ENCODE results near the gene ATG16L1. TPM values are rescaled to one million over a fixed set of nuclear protein-coding genes. Genes with fewer than 3 reads are reported as not detected.
A peak's percentile ranks its signal among the peaks of the same experiment; 100 is the strongest.
"Not testable (repeated sequence)": the region's sequence is repeated elsewhere in the genome, so short reads cannot be mapped to it uniquely, and the experiment has no call there.

ATG16L1 gene
- polyA plus RNA-seq, 3 donors = 3.3 to 22.9 (median 4.3) TPM

- Histone ChIP-seq H3K9ac (ENCODE audit: insufficient read depth, low read length, poor library complexity, severe bottlenecking) (no peak overlapping the region), H2AFZ (ENCODE audit: insufficient read depth, low read depth, low read length, poor library complexity, severe bottlenecking) (no peak overlapping the region), H3K27ac (ENCODE audit: low read depth in 1 of 2, low read length in 2 of 2) (no peak overlapping the region), H3K4me3 (replicated peaks in 1 of 3; ENCODE audit: low read depth in 2 of 3, low read length in 3 of 3) (no peak overlapping the region), H3K9me3 (replicated peaks in 1 of 2; ENCODE audit: control insufficient read depth in 1 of 2, insufficient read depth in 1 of 2, low read length in 2 of 2) (no peaks in the 10 kb centered on the region), H3K4me2 (replicated peaks; ENCODE audit: extremely low read depth, low read length, poor library complexity, severe bottlenecking) (no peak overlapping the region), H4K20me1 (ENCODE audit: insufficient read depth, low read length) (no peaks in the 10 kb centered on the region), H3K79me2 (ENCODE audit: insufficient read depth, low read length) (no peaks in the 10 kb centered on the region), H3K4me1 (ENCODE audit: control insufficient read depth in 1 of 2, insufficient read depth in 2 of 2, low read length in 2 of 2) (peaks cover 72 to 75% of the 10 kb centered on the region in 2 donors), H3K27me3 (ENCODE audit: control insufficient read depth in 2 of 2, insufficient read depth in 2 of 2, low read length in 2 of 2) (no peaks in the 10 kb centered on the region), H3K36me3 (replicated peaks in 1 of 2; ENCODE audit: control insufficient read depth in 1 of 2, insufficient read depth in 2 of 2, low read length in 2 of 2) (no peaks in the 10 kb centered on the region)
- peak overlapping the region in 2 of 7 donors; percentile 40 to 57 for H3K27ac Mint-ChIP-seq
- H3K36me3 Mint-ChIP-seq = peaks cover 4 to 6% of the 10 kb centered on the region in 2 donors
- H3K4me1 Mint-ChIP-seq = peaks cover 70% of the 10 kb centered on the region
- WGBS (ENCODE audit: insufficient coverage) = 92% methylated on average over 6 of the region's 11 CpGs
- no peak overlapping the region for H3K4me3 Mint-ChIP-seq
- no peak for DNase-seq
- no peak for TF ChIP-seq CTCF (IDR thresholded peaks at IDR 0.05)
- peaks cover 0 to 2% (median 0%) of the 10 kb centered on the region in 3 donors for H3K27me3 Mint-ChIP-seq (ENCODE audit: low read depth in 3 of 3)
- H3K9me3 Mint-ChIP-seq = peaks cover 0 to 4% (median 1%) of the 10 kb centered on the region in 7 donors
- intact Hi-C loops (cut with micrococcal nuclease) = loop anchor here in 1 of 2 donors (5.0 kb wide), 1 partner anchor 83 kb away; the partner anchor contains the start of gene ATG16L1
Observed at GRCh38 chr2:233334915-233335314, 83.4 kb downstream of the ATG16L1 start.

DNA sequence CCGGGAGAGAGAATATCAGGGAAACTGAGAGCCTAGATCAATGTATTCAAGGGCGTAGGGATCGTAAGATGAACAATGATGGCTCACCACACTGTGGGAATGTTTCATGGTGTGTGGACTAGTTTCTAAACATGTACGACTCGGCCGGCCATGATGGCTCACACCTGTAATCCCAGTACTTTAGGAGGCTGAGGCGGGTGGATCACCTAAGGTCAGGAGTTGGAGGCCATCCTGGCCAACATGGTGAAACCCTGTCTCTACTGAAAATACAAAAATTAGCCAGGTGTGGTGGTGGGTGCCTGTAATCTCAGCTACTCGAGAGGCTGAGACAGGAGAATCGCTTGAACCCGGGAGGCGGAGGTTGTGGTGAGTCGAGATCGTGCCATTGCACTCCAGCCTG lies 84.6 kb downstream of the ATG16L1 start:
- H3K27ac ChIP-seq (ENCODE audit: low read depth in 1 of 2, low read length in 2 of 2); H3K27me3 ChIP-seq (ENCODE audit: control insufficient read depth in 2 of 2, insufficient read depth in 2 of 2, low read length in 2 of 2); H3K36me3 ChIP-seq (replicated peaks in 1 of 2; ENCODE audit: control insufficient read depth in 1 of 2, insufficient read depth in 2 of 2, low read length in 2 of 2); H3K9ac ChIP-seq (ENCODE audit: insufficient read depth, low read length, poor library complexity, severe bottlenecking); H3K36me3 Mint-ChIP-seq; H3K9me3 ChIP-seq (replicated peaks in 1 of 2; ENCODE audit: control insufficient read depth in 1 of 2, insufficient read depth in 1 of 2, low read length in 2 of 2); intact Hi-C loops (cut with micrococcal nuclease); H4K20me1 ChIP-seq (ENCODE audit: insufficient read depth, low read length); H3K4me3 Mint-ChIP-seq; H3K4me3 ChIP-seq (replicated peaks in 1 of 3; ENCODE audit: low read depth in 2 of 3, low read length in 3 of 3); H3K27me3 Mint-ChIP-seq (ENCODE audit: low read depth in 3 of 3); H3K79me2 ChIP-seq (ENCODE audit: insufficient read depth, low read length); DNase-seq; H2AFZ ChIP-seq (ENCODE audit: insufficient read depth, low read depth, low read length, poor library complexity, severe bottlenecking); H3K9me3 Mint-ChIP-seq; H3K4me2 ChIP-seq (replicated peaks; ENCODE audit: extremely low read depth, low read length, poor library complexity, severe bottlenecking): not testable (repeated sequence)
- peak overlapping the region in 1 of 7 donors; percentile 73 for H3K27ac Mint-ChIP-seq
- H3K4me1 Mint-ChIP-seq = peaks cover 64% of the 10 kb centered on the region
- 98% methylated on average over 5 of the region's 13 CpGs for WGBS (ENCODE audit: insufficient coverage)
- peaks cover 65 to 69% of the 10 kb centered on the region in 2 donors for H3K4me1 ChIP-seq (ENCODE audit: control insufficient read depth in 1 of 2, insufficient read depth in 2 of 2, low read length in 2 of 2)

Data from CD14-positive monocyte (primary cell).